K562 (cell line): ENCODE measurements around the gene SKIDA1. TPM values are rescaled to one million over a fixed set of nuclear protein-coding genes. Genes with fewer than 3 reads are reported as not detected.

ENCODE experiments used
- ATAC-seq: fragments of 200-7000 bp; cut with Tn5 transposase; 3 replicates; pipeline ENCODE4 v1.9.1; 2020; ENCODE audit warnings: moderate library complexity
- BruUV-seq: library from RNA; stranded (reverse); fragments of 400-500 nt; replicated peaks from 2 replicates; lab custom pipeline; 2021; lab: Mats Ljungman, UMichigan
- CTCF ChIA-PET: fragments of 300-600 bp; formaldehyde crosslinking; extraction: SDS; loops from one replicate; lab custom pipeline; 2021; ENCODE audit warnings: low intra/inter-chr PET ratio; lab: Yijun Ruan, JAX
- POLR2A ChIA-PET: fragments of 300-600, 350-650 bp; sonication (Branson Sonifier 250); formaldehyde crosslinking; extraction: SDS; loops from one replicate; lab custom pipeline; 2021; ENCODE audit warnings: antibody characterized with exemption, inconsistent platforms; lab: Yijun Ruan, JAX
- DNase-seq, 4 experiments: peaks; one replicate each; pipeline versions ENCODE4 v3.0.0 to v3.0.0-alpha.2; 2011 to 2018; ENCODE audit warnings: low spot score in 3 of 4, mixed read lengths in 3 of 4; ENCODE audit errors: extremely low read depth in 1 of 4
- FAIRE-seq: peaks from 2 replicates; lab custom pipeline; 2011; peaks lifted over from hg19 to GRCh38; lab: Jason Lieb, UNC
- H2AFZ ChIP-seq: 2 replicates; pipeline ENCODE4 v1.6.0; 2011; ENCODE audit warnings: low read depth, low read length, control low read depth, inconsistent platforms
- H3K27ac ChIP-seq: fragments of 200-600 bp; 3 replicates; pipeline ENCODE4 v1.8.0; 2011; ENCODE audit warnings: low read depth, mild to moderate bottlenecking, control low read depth, inconsistent platforms, low read length, moderate library complexity, mixed read lengths; ENCODE audit errors: extremely low read depth
- H3K27me3 ChIP-seq, 2 experiments: fragments of 300-600 bp in 1 of 2; 2 replicates in 1 of 2; 3 replicates in 1 of 2; pipeline versions ENCODE4 v1.6.0 to v1.8.0; 2011; ENCODE audit warnings: inconsistent platforms in 2 of 2, low read length in 2 of 2, mild to moderate bottlenecking in 1 of 2, mixed read lengths in 1 of 2, moderate library complexity in 1 of 2; ENCODE audit not compliant: control insufficient read depth in 2 of 2, insufficient read depth in 2 of 2
- H3K36me3 ChIP-seq: fragments of 300-600 bp; 3 replicates; pipeline ENCODE4 v1.8.0; 2011; ENCODE audit warnings: mild to moderate bottlenecking, low read length, inconsistent platforms; ENCODE audit not compliant: control insufficient read depth, insufficient read depth
- H3K4me1 ChIP-seq, 2 experiments: fragments of 200-600 bp in 1 of 2; replicated peaks in 1 of 2; 2 replicates in 1 of 2; 3 replicates in 1 of 2; pipeline versions ENCODE4 v1.5.1 to v1.8.0; 2011; ENCODE audit warnings: inconsistent platforms in 2 of 2, low read length in 2 of 2, mild to moderate bottlenecking in 1 of 2, mixed read lengths in 1 of 2, moderate library complexity in 1 of 2; ENCODE audit not compliant: control insufficient read depth in 2 of 2, insufficient read depth in 2 of 2
- H3K4me2 ChIP-seq: 2 replicates; pipeline ENCODE4 v1.6.1; 2011; ENCODE audit warnings: low read length, control low read depth, inconsistent platforms, mixed read lengths; ENCODE audit not compliant: insufficient read depth
- H3K4me3 ChIP-seq: fragments of 200-600 bp; sonication (generic), shearing (Covaris generic); 2 replicates; pipeline ENCODE4 v1.5.1; 2016; ENCODE audit warnings: control low read depth, inconsistent platforms
- H3K79me2 ChIP-seq: fragments of 200-600 bp; 3 replicates; pipeline ENCODE4 v1.8.0; 2011; ENCODE audit warnings: low read length, inconsistent platforms; ENCODE audit not compliant: control insufficient read depth, insufficient read depth
- H3K9ac ChIP-seq, 2 experiments: 2 replicates each; pipeline versions ENCODE4 v1.6.0 to v1.6.1; 2011; ENCODE audit warnings: low read depth in 2 of 2, low read length in 2 of 2, control low read depth in 1 of 2, inconsistent platforms in 1 of 2, mild to moderate bottlenecking in 1 of 2, mixed read lengths in 1 of 2; ENCODE audit not compliant: insufficient read depth in 1 of 2
- H3K9me1 ChIP-seq: one replicate; pipeline ENCODE4 v1.6.0; 2011; ENCODE audit warnings: inconsistent platforms, mild to moderate bottlenecking, low read length, moderate library complexity; ENCODE audit not compliant: control insufficient read depth, insufficient read depth
- H3K9me3 ChIP-seq: replicated peaks from 2 replicates; pipeline ENCODE4 v1.5.1; 2011; ENCODE audit warnings: low read depth, low read length, inconsistent platforms; ENCODE audit not compliant: control insufficient read depth, insufficient read depth
- H4K20me1 ChIP-seq: replicated peaks from 2 replicates; pipeline ENCODE4 v1.6.1; 2011; ENCODE audit warnings: low read length, inconsistent platforms, mixed read lengths; ENCODE audit not compliant: control insufficient read depth, insufficient read depth
- DEAF1 ChIP-seq: fragments of 450-650 bp; formaldehyde crosslinking; IDR thresholded peaks from 2 replicates; pipeline ENCODE4 v1.4.0; 2020; ENCODE audit warnings: mild to moderate bottlenecking, moderate library complexity
- ELK1 ChIP-seq: sonication (generic); formaldehyde crosslinking; IDR thresholded peaks from 2 replicates; pipeline ENCODE4 v1.8.1; 2022; ENCODE audit warnings: missing genetic modification reagents
- HBP1 ChIP-seq: fragments of 450-650 bp; formaldehyde crosslinking; IDR thresholded peaks from 2 replicates; pipeline ENCODE4 v1.4.0; 2022; ENCODE audit warnings: missing genetic modification characterization
- MCM3 ChIP-seq: fragments of 450-650 bp; IDR thresholded peaks from 2 replicates; pipeline ENCODE4 v1.6.1; 2016
- SOX6 ChIP-seq: fragments of 450-650 bp; IDR thresholded peaks from 2 replicates; pipeline ENCODE4 v1.6.1; 2014; ENCODE audit warnings: mild to moderate bottlenecking
- STAG1 ChIP-seq: sonication (generic); formaldehyde crosslinking; IDR thresholded peaks from 2 replicates; pipeline ENCODE4 v1.5.0; 2020; ENCODE audit warnings: missing genetic modification reagents, borderline replicate concordance
- TGIF2 ChIP-seq: sonication (generic); formaldehyde crosslinking; IDR thresholded peaks from 2 replicates; pipeline ENCODE4 v1.8.1; 2022; ENCODE audit warnings: mild to moderate bottlenecking, missing genetic modification reagents, moderate library complexity
- ZNF121 ChIP-seq: sonication (generic); formaldehyde crosslinking; conservative IDR thresholded peaks from 2 replicates; pipeline ENCODE4 v1.8.0; 2022; ENCODE audit warnings: missing genetic modification reagents
- ZNF347 ChIP-seq: fragments of 450-650 bp; formaldehyde crosslinking; IDR thresholded peaks from 2 replicates; pipeline ENCODE4 v1.4.0; 2020; ENCODE audit warnings: low read depth, mild to moderate bottlenecking, moderate library complexity
- WGBS: fragments of 100-300 bp; shearing (Covaris generic); methylation state at CpG from one replicate; pipeline ENCODE4 v1.1.6; 2016; ENCODE audit warnings: low coverage, mixed read lengths; ENCODE audit not compliant: insufficient coverage; ENCODE audit errors: missing lambda C conversion rate; 5-methylcytosine and 5-hydroxymethylcytosine counted together
- in situ Hi-C: fragments of 300-500 bp; cut with MboI; formaldehyde crosslinking; loops from 4 replicates; pipeline ENCODE4 v1.15.0; 2018; ENCODE audit warnings: inconsistent platforms, mixed read lengths
- intact Hi-C: fragments of 100-400 bp; cut with micrococcal nuclease; formaldehyde crosslinking; loops from 2 replicates; pipeline ENCODE4 v1.14.2; 2022
- polyA plus RNA-seq, 8 experiments: library from polyadenylated mRNA; depleted of rRNA in 4 of 8; stranded (reverse) in 5 of 8; unstranded in 3 of 8; fragments of >200 nt; fragmentation: Nextera tagmentation in 2 of 8; fragmentation: Illumina TruSeq in 1 of 8; extraction: Ambion mirVana in 2 of 8; extraction: Trizol in 1 of 8; gene quantifications; 2 replicates each; pipeline versions ENCODE4 v1.2.1 to v1.2.3, GENCODE V29; 2011 to 2014; ENCODE audit warnings: inconsistent platforms in 1 of 8, missing spikeins in 1 of 8
- total RNA-seq, 7 experiments: library from RNA; depleted of rRNA in 6 of 7; stranded (reverse); fragments of >200 nt in 6 of 7; fragmentation: Illumina TruSeq in 2 of 7; extraction: Trizol in 2 of 7; gene quantifications; 2 replicates each; pipeline versions ENCODE4 v1.2.1 to v1.2.3, GENCODE V29; 2011 to 2021; ENCODE audit warnings: low replicate concordance in 1 of 7

Gene SKIDA1
- total and polyA plus RNA-seq, 9 of the 15 experiments (the other 6 are each of a cell fraction or from before 2014, with no cell fraction given): 0.05 to 1.1 (median 0.42) TPM

GRCh38 chr10:21514129-21514817 lies 11.2 kb downstream of the SKIDA1 start:
- H2AFZ ChIP-seq: no peak overlapping the region
- WGBS: 38% methylated on average over 4 of the region's 6 CpGs
- no peaks in the 10 kb centered on the region for H3K9me1 ChIP-seq
- no peaks in the 10 kb centered on the region for H3K36me3 ChIP-seq
- no peak overlapping the region for H3K4me3 ChIP-seq
- no peak overlapping the region for H3K27ac ChIP-seq
- H4K20me1 ChIP-seq: no peaks in the 10 kb centered on the region
- H3K9me3 ChIP-seq: no peaks in the 10 kb centered on the region
- FAIRE-seq (no peak), DNase-seq (no peak), ATAC-seq (no peak)
- in situ Hi-C loops: no loop called here
- no peak overlapping the region for H3K4me2 ChIP-seq
- intact Hi-C loops: no loop called here
- H3K9ac ChIP-seq: no peak overlapping the region
- no TSS peak for BruUV-seq
- peak; percentile 81 for TF ChIP-seq SOX6
- TF ChIP-seq ZNF347 (CRISPR knock-in tag): no peak
- TF ChIP-seq ZNF121 (CRISPR knock-in tag): peak; percentile 47; the same call in 1 of the 2 replicates
- H3K79me2 ChIP-seq: no peaks in the 10 kb centered on the region
- CTCF ChIA-PET: interaction anchor here (0.5 kb wide), 1 partner anchor 216 kb away, joined by 4 read pairs; no protein-coding TSS in a partner anchor
- POLR2A ChIA-PET: interaction anchor here (0.6 to 0.9 kb wide), 4 partner anchors 9 to 330 kb away, joined by 3 read pairs; partner anchors contain the start of gene SKIDA1
- peaks cover 10 to 14% of the 10 kb centered on the region in 2 experiments; a peak in 3 of 5 replicates for H3K4me1 ChIP-seq
- no peaks in the 10 kb centered on the region for H3K27me3 ChIP-seq

- BruUV-seq: no TSS peak
- POLR2A ChIA-PET: no interaction called here
- Histone ChIP-seq H2AFZ (no peak overlapping the region), H3K9me3 (no peaks in the 10 kb centered on the region), H3K79me2 (no peaks in the 10 kb centered on the region), H3K27me3 (no peaks in the 10 kb centered on the region), H4K20me1 (no peaks in the 10 kb centered on the region), H3K4me2 (no peak overlapping the region), H3K27ac (no peak overlapping the region), H3K4me3 (no peak overlapping the region), H3K9me1 (no peaks in the 10 kb centered on the region), H3K36me3 (no peaks in the 10 kb centered on the region), H3K9ac (no peak overlapping the region), H3K4me1 (peaks cover 10 to 14% of the 10 kb centered on the region in 2 experiments; a peak in 3 of 5 replicates)
- in situ Hi-C loops (no loop called here), intact Hi-C loops (no loop called here)
- DNase-seq (no peak), ATAC-seq (no peak), FAIRE-seq (peak; percentile 26)
- 67% methylated on average over 1 of the region's 1 CpG for WGBS
- CTCF ChIA-PET: no interaction called here
- TF ChIP-seq TGIF2 (CRISPR knock-in tag) (no peak), STAG1 (CRISPR knock-in tag) (no peak), HBP1 (CRISPR knock-in tag) (no peak), MCM3 (no peak), ELK1 (CRISPR knock-in tag) (no peak), DEAF1 (no peak)
These were observed 12.1 kb downstream of the SKIDA1 start for GRCh38 chr10:21513405-21513788.
